Loucy (cell line): ENCODE measurements around the gene SELENOI.

Experiments used
- EZH2phosphoT487 ChIP-seq: fragments of 200-600 bp; IDR thresholded peaks from 2 replicates; pipeline ENCODE4 v1.6.1; 2018; ENCODE audit warnings: antibody characterized with exemption, mild to moderate bottlenecking, moderate library complexity, borderline replicate concordance
- TF ChIP-seq, protein P1 (sequence below): fragments of 200-600 bp; sonication (generic); conservative IDR thresholded peaks from 2 replicates; pipeline ENCODE4 v1.5.1; 2014; ENCODE audit warnings: mild to moderate bottlenecking, antibody characterized with exemption, low read length

DNA sequence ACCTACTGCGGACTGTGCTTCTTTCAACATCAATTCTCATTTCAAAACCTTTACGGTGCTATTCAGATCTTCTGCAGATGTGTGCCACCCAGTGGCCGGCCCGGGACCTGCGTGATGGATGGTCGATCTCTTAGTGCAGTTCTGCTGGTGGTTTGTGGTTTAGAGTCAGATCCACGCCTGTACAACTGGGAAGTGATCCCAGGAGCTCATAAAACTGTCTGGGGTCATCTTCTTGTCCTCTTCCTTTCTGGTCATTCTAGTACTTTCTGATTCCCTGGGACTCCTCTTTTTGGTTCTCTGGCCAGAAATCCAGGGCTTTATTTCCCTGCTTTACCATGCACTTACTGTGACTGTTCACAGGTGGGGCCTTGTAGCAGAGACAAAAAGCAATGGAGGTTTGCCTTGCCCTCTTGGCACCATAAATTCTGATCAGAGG is 15.8 kb upstream of the SELENOI start:
- TF ChIP-seq, protein P1, sequence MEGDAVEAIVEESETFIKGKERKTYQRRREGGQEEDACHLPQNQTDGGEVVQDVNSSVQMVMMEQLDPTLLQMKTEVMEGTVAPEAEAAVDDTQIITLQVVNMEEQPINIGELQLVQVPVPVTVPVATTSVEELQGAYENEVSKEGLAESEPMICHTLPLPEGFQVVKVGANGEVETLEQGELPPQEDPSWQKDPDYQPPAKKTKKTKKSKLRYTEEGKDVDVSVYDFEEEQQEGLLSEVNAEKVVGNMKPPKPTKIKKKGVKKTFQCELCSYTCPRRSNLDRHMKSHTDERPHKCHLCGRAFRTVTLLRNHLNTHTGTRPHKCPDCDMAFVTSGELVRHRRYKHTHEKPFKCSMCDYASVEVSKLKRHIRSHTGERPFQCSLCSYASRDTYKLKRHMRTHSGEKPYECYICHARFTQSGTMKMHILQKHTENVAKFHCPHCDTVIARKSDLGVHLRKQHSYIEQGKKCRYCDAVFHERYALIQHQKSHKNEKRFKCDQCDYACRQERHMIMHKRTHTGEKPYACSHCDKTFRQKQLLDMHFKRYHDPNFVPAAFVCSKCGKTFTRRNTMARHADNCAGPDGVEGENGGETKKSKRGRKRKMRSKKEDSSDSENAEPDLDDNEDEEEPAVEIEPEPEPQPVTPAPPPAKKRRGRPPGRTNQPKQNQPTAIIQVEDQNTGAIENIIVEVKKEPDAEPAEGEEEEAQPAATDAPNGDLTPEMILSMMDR: peak; percentile 96
- TF ChIP-seq EZH2phosphoT487: no peak
